HG02973 (cell line): ENCODE measurements around the gene EIF4B.

Source experiments
- ATAC-seq: cut with Tn5 transposase; IDR thresholded peaks from one replicate; pipeline ENCODE4 v1.9.1; 2021; ENCODE audit warnings: moderate library complexity; ENCODE audit not compliant: unreplicated experiment

EIF4B gene

GRCh38 chr12:53067993-53068770, 61.9 kb downstream of the EIF4B start:
- no peak for ATAC-seq

DNA sequence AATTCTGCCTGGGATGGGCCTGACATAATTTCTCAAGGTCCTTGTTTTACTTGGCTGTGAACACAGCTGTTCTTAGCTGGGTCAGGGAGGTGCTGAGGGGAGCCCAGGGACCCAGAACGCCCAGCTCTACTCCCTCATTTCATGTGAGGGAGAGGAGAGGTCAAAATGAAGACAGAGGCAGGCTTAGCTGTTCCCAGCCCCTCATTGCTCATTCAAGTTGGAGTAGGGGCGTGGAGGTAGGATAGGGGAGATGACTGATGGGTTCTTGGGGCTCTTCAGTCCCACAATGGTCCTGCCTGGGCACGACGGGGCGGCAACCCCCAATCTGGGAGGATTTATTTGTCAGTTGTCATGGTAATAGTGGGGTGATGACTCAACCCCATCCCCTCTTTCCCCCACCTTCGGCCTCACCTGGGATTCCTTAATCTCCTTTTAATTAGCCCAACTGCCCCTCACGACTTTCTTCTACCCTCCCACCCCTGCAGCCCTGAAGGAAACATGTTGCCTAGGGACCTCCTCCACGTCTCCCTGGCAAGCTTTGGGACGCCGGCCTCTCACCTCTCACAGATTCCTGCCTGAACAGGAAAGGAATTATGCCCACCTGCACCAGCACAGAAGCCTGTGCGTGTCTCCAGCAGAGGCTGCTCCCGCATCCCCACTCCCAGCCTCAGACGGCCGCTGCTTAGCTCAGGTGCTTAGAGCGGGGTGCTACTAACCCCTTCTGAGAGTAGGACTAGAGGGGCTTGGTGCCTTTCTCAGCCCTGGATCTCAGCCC, 62.7 kb downstream of the EIF4B start:
- no peak for ATAC-seq

- no peak for ATAC-seq
These were observed 63.6 kb downstream of the EIF4B start for GRCh38 chr12:53069621-53070410.

DNA sequence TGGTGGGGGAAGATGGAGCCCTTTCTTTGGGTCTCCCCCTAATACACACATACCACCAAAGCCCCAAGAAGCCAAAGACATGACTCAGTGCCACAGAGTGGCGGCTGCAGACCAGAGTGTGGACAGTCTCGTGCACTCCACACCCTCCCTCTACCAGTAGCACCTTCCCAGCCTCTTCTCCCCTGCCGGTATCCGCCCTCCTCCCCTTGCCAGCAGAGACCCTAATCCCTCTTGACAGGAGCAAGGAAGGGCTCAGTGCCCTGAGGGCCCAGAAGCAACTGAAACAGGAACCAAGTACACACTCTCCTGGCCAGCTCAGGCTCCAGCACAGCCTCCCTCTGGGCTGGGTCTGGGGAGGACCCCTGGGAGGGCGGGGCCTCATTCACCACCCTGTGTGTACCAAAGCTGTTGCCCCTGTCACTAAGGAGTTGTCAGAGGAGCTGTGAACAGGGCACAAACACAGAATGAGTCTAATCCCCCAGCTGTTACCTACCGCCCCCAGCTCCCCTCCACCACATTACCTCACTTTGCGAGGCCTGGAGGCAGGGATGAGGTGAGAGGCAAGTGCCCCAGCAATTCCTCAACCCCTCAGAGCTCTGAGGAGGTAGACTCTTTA, 64.7 kb downstream of the EIF4B start:
- ATAC-seq = no peak

DNA sequence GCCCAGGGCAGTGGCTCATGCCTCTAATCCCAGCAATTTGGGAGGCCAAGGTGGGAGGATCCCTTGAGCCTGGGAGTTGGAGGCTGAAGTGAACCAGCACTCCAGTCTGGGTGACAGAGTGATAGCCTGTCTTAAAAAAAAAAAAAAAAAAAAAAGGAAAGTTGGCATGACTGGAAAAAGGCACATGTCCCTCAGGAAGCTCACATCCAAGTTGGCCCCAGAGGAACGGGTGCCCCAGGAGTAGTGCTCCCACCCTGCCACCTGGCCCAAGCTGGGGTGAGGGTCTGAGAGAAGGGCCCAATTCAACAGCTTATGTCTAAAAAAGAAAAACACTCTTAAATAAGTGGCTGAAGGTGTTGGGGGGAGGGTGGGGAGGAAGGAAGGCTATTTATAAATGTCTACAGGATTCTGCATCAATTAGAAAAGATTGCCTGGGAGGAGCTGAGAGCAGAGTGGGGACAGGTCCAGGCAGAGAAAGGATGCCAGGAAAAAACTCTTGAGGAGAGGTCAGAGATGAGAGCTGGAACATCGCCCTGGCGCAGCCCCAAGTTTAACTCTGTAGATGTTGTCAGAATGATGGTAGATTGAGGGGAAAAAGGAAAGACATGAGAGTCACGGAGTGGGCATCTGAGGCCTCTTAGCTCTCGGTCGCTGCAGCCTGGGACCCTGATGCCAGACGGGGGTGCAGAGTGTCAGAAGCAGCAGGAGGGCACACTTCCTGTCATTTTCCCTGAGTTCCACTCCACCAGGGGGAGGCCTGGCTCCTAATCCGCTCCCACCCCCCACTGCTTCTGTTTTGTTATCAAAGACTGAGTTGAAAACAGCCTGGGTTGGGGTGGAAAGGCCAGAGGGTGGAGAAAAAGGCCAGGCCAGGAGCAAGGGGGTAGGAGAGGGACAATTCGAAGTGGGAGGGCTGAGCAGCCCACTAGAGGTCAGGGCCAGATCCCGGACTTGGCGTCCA, 65.6 kb downstream of the EIF4B start:
- no peak for ATAC-seq

- no peak for ATAC-seq
These were observed 67.6 kb downstream of the EIF4B start for GRCh38 chr12:53073881-53074280.

DNA sequence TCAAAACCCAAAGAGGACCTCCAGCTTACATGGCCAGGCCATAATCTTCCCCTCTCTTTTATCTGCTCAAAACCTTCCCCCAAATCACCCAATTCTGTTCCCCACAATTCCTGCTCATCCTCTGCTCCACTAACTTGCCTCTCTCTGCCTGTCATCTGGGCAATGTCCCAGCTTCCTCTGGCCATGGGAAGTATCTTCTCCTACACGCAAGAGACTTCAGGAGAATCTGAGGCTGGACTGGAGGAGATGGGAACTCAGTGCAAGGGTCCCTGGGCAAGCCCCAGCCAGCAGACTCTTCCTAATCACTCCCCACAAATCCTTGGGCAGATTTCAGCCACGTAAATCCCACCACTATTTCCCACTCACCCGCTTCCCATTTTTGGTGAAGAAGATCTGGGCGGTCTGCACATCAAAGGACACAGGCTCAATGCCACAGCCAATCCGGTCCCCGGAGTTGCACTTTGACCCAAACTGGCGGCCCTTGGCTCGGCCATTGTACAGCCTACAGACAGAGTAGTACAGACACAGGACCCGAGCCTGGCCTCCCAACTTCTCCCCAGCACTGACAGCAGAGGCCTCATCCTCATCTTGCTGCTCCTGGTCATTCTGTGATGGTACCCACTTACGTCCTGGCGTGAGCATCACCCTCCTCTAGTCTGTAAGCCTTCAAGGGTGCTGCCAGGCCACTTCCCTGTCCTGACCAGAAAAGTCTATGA, 68.2 kb downstream of the EIF4B start:
- ATAC-seq = no peak

GRCh38 chr12:53074999-53075370, 68.7 kb downstream of the EIF4B start:
- ATAC-seq = no peak

- ATAC-seq = no peak
These were observed 70.2 kb downstream of the EIF4B start for GRCh38 chr12:53076461-53076860.

GRCh38 chr12:53077030-53077429, 70.8 kb downstream of the EIF4B start:
- no peak for ATAC-seq

DNA sequence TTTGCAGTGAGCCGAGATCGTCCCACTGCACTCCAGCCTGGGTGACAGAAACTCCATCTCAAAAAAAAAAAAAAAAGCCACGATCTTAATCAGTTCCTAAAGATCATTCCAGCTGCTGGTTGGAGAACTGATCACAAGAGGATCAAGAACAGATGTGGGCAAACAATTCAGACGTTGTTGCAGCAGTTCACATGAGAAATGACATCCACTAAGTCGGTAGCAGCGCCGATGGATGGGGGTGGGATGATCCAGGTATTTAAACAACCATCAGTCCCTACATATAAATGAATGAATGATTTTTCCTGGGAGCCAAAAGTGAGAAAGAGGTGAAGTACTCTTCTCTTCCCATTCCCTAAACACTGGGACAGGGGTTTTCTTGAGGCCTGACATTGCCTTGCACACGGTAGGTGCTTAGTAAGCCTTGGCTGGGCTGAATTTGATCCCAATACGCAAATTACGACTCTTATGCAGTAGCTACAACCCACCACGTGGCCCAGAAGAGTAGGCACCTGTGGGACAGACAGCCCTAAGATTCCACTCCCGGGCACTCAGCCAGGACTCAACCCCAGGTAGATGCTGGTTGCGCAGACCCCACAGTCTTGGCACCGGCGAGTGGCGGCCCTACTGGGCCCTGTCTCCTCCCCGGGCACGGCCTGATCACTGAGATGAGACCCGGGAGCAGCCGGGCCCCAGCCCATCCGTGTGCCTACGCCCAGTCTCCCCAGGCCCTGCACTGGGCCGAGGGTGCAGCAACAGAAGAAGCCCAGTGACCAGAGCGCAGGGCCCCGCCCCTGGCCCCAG, 72.4 kb downstream of the EIF4B start:
- ATAC-seq = peak; percentile 19

DNA sequence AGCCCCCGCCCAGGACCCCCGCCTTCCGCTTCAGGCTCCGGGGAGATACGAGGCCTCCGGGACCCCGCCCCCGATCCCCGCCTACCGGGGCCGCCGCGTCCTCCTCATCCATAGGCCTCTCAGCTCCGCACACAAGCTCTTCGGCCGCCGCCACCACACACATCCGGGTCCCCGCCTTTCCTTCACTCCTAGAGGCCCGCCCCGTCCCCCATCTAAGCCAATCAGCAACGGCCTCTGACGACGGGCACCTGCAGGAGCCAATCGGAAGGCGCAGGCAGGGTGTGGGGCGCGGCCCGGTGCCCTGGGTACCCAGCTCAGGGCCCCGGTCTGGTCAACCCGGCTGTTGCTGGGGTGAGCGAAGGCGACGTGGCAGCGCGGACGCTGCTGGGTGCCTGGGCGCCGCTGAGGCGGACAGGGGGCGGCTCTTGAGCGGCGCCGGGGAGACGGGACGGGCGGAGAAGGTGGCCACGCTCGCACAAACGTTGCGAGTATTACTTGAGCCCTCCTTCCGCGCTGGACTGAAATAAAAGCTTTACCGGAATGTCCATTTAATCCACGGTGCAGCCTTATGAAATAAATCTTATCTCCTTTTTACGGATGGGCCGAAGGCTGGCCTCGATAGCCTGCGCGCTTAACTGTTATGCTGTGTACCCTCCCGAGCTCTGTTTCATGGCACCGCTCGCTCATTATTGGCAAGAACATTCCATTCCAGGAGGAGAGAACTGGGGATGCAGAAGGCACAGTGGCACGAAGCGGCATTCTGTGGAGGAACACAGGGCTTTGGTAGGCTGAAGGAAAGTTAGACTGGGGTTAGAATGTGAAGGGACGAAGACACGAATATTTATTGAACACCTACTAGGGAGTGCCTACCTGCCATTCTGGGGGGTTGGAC, 73.2 kb downstream of the EIF4B start, which contains the start of gene SPRYD3:
SPRYD3 (minus strand) TSS at position 165 of the 892 bp plus-strand sequence; CDS start at position 108, 57 bp downstream.
- peak; percentile 97 for ATAC-seq

GRCh38 chr12:53082637-53083175, 76.5 kb downstream of the EIF4B start:
- no peak for ATAC-seq

DNA sequence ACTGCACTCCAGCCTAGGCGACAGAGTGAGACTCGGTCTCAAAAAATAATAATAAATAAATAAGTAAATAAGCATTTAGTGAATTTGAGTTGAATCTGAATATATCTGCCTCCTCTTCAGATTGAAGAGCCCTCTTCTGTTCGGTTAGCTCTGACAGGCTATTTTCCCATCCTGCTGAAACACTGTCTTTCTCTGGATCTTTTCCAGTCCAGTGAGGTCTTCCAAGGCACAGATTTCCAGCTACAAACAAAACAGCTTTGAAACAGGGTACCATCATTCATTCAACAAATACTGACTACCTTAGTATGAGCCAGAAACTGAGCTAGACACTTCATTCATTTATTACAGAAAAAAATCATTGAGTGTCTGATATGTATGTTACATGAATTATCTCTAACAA, 80.1 kb downstream of the EIF4B start:
- no peak for ATAC-seq

- ATAC-seq = no peak
These were observed 83.8 kb downstream of the EIF4B start for GRCh38 chr12:53090105-53090504.

DNA sequence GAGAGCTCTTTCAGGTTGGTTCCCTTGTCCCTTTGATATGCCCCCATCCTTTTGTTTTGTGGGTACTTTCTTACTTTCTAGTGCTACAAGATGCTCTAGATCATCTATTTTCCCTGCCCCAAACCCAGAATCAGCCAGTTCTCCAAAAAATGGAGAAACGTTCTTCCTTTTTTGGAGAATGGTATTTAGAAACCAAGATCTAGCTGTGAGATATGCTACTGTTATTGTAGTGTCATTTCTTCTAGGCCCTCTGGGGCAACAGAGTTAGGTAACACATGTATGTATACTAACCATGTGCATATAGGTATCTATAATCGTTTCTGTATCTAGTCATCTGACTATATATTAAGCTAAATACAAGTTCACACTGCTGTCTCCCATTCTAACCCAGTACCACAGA, 84.3 kb downstream of the EIF4B start:
- no peak for ATAC-seq

- ATAC-seq = no peak
These were observed 85.5 kb downstream of the EIF4B start for GRCh38 chr12:53091756-53092155.
